Thoracic aorta (tissue), 2 donors: Measurements from ENCODE around the gene C11orf91. TPM values are rescaled to one million over a fixed set of nuclear protein-coding genes. Genes with fewer than 3 reads are reported as not detected.

ENCODE experiments used
- ATAC-seq: fragments of 150-250 bp; one replicate; pipeline ENCODE4 v1.8.0; 2017; ENCODE audit warnings: low read depth; ENCODE audit not compliant: insufficient number of reproducible peaks, low FRiP score
- DNase-seq: peaks from one replicate; pipeline ENCODE4 v3.0.0-alpha.2; 2020; ENCODE audit warnings: low spot score
- H3K27ac ChIP-seq, 2 donors: fragments of 200-600 bp; sonication (generic); 1 replicate in 1 of 2; 2 replicates in 1 of 2; pipeline ENCODE4 v1.5.1; 2016; ENCODE audit warnings: mild to moderate bottlenecking in 2 of 2, moderate library complexity in 2 of 2
- H3K27me3 ChIP-seq: fragments of 200-600 bp; sonication (generic); replicated peaks from 2 replicates; pipeline ENCODE4 v1.6.0; 2016; ENCODE audit warnings: mild to moderate bottlenecking; ENCODE audit not compliant: insufficient read depth
- H3K36me3 ChIP-seq: fragments of 200-600 bp; sonication (generic); one replicate; pipeline ENCODE4 v1.5.1; 2016
- H3K4me1 ChIP-seq, 2 donors: fragments of 200-600 bp; sonication (generic); 1 replicate in 1 of 2; 2 replicates in 1 of 2; pipeline versions ENCODE4 v1.5.1 to v1.6.0; 2016; ENCODE audit warnings: low read depth in 2 of 2, mild to moderate bottlenecking in 1 of 2; ENCODE audit not compliant: control insufficient read depth in 1 of 2
- H3K4me3 ChIP-seq: fragments of 200-600 bp; sonication (generic); 2 replicates; pipeline ENCODE4 v1.5.1; 2016; ENCODE audit warnings: mild to moderate bottlenecking
- H3K9me3 ChIP-seq: fragments of 200-600 bp; sonication (generic); 2 replicates; pipeline ENCODE4 v1.5.1; 2016
- CTCF ChIP-seq: fragments of 200-600 bp; sonication (generic); IDR thresholded peaks from one replicate; pipeline ENCODE4 v1.5.1; 2019; ENCODE audit warnings: antibody characterized with exemption
- total RNA-seq, 2 donors: library from RNA; depleted of rRNA; stranded (reverse); fragments of >200 nt; gene quantifications; one replicate each; pipeline versions ENCODE4 v1.1.0 to v1.2.3, GENCODE V29; 2016

C11orf91 gene
- total RNA-seq, 2 donors from 2014 or later = not detected

- TF ChIP-seq CTCF = no peak
- ATAC-seq = no peak
- H3K9me3 ChIP-seq = no peaks in the 10 kb centered on the region
- H3K4me3 ChIP-seq = no peak overlapping the region
- DNase-seq = no peak
- H3K36me3 ChIP-seq = no peaks in the 10 kb centered on the region
- H3K27ac ChIP-seq = no peak overlapping the region
- peaks cover 15 to 49% of the 10 kb centered on the region in 2 donors for H3K4me1 ChIP-seq
- H3K27me3 ChIP-seq = no peaks in the 10 kb centered on the region
Observed at GRCh38 chr11:33695051-33695566, 5.5 kb downstream of the C11orf91 start.

- Histone ChIP-seq H3K9me3 (no peaks in the 10 kb centered on the region), H3K27ac (no peak overlapping the region), H3K36me3 (no peaks in the 10 kb centered on the region), H3K4me3 (no peak overlapping the region), H3K27me3 (no peaks in the 10 kb centered on the region), H3K4me1 (peaks cover 19 to 55% of the 10 kb centered on the region in 2 donors)
- ATAC-seq (no peak), DNase-seq (no peak)
- TF ChIP-seq CTCF = no peak
Observed at GRCh38 chr11:33694346-33695050, 6.1 kb downstream of the C11orf91 start.

- Histone ChIP-seq H3K36me3 (no peaks in the 10 kb centered on the region), H3K27me3 (no peaks in the 10 kb centered on the region), H3K9me3 (no peaks in the 10 kb centered on the region), H3K27ac (peak overlapping the region; percentile 85 to 90), H3K4me1 (peaks cover 19 to 44% of the 10 kb centered on the region in 2 donors), H3K4me3 (peak overlapping the region; percentile 55)
- no peak for TF ChIP-seq CTCF
- DNase-seq = no peak
- no peak for ATAC-seq
Observed at GRCh38 chr11:33692541-33692940, 8.1 kb downstream of the C11orf91 start.

- Histone ChIP-seq H3K36me3 (no peaks in the 10 kb centered on the region), H3K9me3 (no peaks in the 10 kb centered on the region), H3K27me3 (no peaks in the 10 kb centered on the region), H3K4me3 (peak overlapping the region; percentile 55), H3K4me1 (peaks cover 19 to 44% of the 10 kb centered on the region in 2 donors), H3K27ac (peak overlapping the region; percentile 85 to 90)
- ATAC-seq (peak; percentile 63), DNase-seq (no peak)
- TF ChIP-seq CTCF = no peak
Observed at GRCh38 chr11:33692013-33692504, 8.6 kb downstream of the C11orf91 start.

GRCh38 chr11:33691066-33691864 lies 9.4 kb downstream of the C11orf91 start:
- peak overlapping the region; percentile 85 to 90 for H3K27ac ChIP-seq
- no peak for TF ChIP-seq CTCF
- DNase-seq (no peak), ATAC-seq (no peak)
- H3K4me3 ChIP-seq = no peak overlapping the region
- no peaks in the 10 kb centered on the region for H3K9me3 ChIP-seq
- no peaks in the 10 kb centered on the region for H3K36me3 ChIP-seq
- H3K27me3 ChIP-seq = no peaks in the 10 kb centered on the region
- peaks cover 19 to 44% of the 10 kb centered on the region in 2 donors for H3K4me1 ChIP-seq
